ENCODE measurements around the gene CYP2R1. TPM values are rescaled to one million over a fixed set of nuclear protein-coding genes. Genes with fewer than 3 reads are reported as not detected.
"Not testable (repeated sequence)": the region's sequence is repeated elsewhere in the genome, so short reads cannot be mapped to it uniquely, and the experiment has no call there.

CYP2R1 gene
- total RNA-seq, 1 donor = 15.6 TPM

DNA sequence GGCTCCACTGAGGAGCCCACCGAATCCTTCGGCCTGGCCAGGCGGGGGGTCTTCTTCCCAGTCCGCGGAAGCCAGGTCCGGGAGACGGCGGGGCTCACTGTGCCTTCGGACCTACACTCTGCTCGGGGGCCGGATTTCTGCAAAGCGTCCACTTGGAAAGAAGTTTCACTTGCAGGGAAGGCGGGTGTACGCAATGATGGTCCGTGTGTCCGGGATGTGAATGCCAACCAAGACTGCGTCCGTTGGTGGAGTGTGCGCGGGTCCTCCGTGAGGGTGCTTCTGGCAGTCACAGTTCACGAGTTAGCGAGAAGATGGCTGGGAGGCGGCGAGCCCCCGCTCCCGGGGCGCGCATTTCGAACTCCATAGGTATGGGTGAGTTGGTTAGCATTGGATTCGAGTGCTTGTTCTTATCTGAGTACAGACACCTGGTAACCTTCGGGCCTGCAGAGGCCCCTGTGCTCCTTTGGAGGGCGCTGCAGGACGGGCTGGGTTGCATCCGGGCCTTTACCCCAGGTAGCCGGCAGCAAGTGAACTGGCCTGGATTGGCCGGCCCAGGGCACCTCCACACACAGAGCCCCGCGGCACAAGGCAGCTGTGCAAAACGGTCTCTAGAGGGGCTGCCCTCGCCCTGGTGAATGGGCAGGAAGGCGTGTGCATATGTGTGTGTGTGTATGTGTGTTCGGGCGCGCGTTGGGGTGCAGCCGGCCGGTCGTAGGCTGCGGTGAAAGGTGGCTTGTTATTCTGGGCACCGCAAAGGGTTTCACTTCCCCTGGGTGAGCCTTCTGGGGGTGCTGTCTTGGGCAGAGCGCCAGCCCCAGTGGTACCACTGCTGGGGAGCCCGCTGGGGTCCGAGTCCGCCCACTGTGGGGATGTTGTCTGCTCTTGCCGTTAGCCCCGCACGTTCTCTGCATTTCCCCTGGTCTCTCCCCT, 13.3 kb upstream of the CYP2R1 start:
- no peaks in the 10 kb centered on the region for H3K9me3 ChIP-seq (ENCODE audit: low read depth, low read length)
- H3K4me3 ChIP-seq (ENCODE audit: low read length) = peak overlapping the region; percentile 57
- H3K4me1 ChIP-seq (ENCODE audit: insufficient read depth, low read length) = peaks cover 26% of the 10 kb centered on the region
- H3K27me3 ChIP-seq (ENCODE audit: insufficient read depth, low read length) = no peaks in the 10 kb centered on the region

DNA sequence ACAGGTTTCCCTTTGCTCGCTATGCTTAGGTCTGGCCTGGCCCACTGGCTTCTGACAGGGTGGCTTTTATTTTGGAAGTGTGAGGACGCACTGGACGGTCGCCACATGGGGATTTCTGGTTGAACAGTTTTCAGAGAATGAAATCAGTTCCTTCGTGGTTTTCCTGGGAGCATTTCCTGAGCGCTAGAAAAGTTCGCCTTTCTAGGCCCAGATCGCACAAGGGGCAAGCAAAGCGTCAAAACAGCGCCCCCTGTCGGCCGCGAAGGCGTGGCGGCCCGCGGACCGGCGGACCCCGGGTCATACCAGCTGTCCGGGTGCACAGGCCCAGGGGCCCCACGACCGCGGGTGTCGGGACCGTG, 12.7 kb upstream of the CYP2R1 start:
- H3K27me3 ChIP-seq (ENCODE audit: insufficient read depth, low read length) = no peaks in the 10 kb centered on the region

DNA sequence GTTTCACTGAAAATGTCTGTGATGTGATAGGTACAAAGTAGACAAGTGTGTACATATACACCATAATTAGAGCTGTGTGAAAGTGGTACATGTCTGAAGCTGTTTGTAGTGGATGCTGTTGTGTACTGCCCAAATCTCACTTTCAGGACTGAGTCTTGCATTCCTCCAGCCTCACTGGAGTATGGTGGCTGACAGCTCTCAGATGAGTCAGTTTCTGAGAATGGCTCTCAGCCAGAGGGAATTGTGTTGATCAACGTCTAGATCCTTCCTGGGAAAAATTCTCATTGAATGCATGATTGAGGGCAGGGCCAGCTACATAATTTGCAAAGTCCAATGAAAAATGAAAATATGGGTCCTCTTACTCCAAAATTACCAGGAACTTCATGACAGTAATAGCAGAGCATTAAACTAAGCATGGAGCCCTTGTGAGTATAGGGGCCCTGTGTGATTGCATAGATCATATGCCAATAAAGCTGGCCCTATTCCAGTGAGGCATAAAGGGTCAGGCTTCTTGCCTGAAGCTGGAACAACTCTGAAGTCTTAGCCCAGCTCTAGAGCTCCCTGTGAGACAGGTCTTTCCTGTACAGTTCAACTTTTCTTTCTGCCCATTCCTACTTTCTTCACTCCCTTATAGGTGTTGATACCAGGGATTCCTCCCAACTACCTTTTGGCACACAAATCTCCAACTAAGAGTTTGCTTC, 10.8 kb upstream of the CYP2R1 start:
- no peak overlapping the region for H3K4me3 ChIP-seq (ENCODE audit: low read length)
- H3K4me1 ChIP-seq (ENCODE audit: insufficient read depth, low read length) = peaks cover 33% of the 10 kb centered on the region
- no peaks in the 10 kb centered on the region for H3K9me3 ChIP-seq (ENCODE audit: low read depth, low read length)
- H3K27me3 ChIP-seq (ENCODE audit: insufficient read depth, low read length) = no peaks in the 10 kb centered on the region

More for the DNA sequence above, 12.7 kb upstream of the CYP2R1 start:
- H3K4me3 ChIP-seq (ENCODE audit: low read length) = peak overlapping the region; percentile 57
- no peaks in the 10 kb centered on the region for H3K9me3 ChIP-seq (ENCODE audit: low read depth, low read length)
- peaks cover 26% of the 10 kb centered on the region for H3K4me1 ChIP-seq (ENCODE audit: insufficient read depth, low read length)

DNA sequence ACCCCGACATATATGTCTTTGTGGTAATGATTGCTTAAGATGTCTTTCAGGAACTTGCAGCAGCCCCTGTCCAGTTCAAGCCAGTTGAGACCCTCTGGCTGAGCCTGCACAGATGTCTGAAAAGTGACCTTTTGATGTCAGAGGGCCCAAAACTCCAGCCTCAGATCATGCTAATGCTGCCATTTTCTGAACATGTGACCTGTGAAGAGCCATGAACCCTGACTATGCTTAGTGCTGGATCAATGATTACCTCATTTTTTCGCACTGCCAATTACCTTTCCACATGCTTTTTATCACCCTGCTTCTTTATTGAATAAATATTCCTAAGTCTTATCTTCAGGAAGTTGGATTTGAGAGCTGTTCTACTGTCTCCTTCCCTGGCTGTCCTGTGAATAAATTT, 6.9 kb upstream of the CYP2R1 start:
- H3K4me1 ChIP-seq (ENCODE audit: insufficient read depth, low read length) = peaks cover 24% of the 10 kb centered on the region
- no peaks in the 10 kb centered on the region for H3K9me3 ChIP-seq (ENCODE audit: low read depth, low read length)
- H3K4me3 ChIP-seq (ENCODE audit: low read length) = no peak overlapping the region
- no peaks in the 10 kb centered on the region for H3K27me3 ChIP-seq (ENCODE audit: insufficient read depth, low read length)

DNA sequence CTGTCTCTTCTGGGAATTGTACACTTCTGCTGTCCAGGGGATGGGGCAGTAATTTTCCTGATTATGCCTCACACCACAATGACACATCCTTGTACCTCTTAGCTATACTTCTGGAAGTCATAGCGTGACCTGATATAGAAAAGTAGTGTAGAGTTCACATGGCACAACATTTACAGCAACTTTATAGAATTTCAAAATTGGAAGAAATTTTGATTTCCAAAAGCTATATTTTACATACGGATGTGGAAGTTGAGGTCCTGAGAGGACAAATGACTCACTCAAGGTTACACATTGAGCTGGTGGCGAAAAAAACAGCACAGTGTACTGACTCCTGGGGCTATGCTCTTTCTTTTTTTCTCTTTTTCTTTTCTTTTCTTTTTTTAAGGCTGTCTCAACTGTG, 6.3 kb upstream of the CYP2R1 start:
- no peaks in the 10 kb centered on the region for H3K27me3 ChIP-seq (ENCODE audit: insufficient read depth, low read length)
- no peaks in the 10 kb centered on the region for H3K9me3 ChIP-seq (ENCODE audit: low read depth, low read length)
- no peak overlapping the region for H3K4me3 ChIP-seq (ENCODE audit: low read length)
- peaks cover 24% of the 10 kb centered on the region for H3K4me1 ChIP-seq (ENCODE audit: insufficient read depth, low read length)

DNA sequence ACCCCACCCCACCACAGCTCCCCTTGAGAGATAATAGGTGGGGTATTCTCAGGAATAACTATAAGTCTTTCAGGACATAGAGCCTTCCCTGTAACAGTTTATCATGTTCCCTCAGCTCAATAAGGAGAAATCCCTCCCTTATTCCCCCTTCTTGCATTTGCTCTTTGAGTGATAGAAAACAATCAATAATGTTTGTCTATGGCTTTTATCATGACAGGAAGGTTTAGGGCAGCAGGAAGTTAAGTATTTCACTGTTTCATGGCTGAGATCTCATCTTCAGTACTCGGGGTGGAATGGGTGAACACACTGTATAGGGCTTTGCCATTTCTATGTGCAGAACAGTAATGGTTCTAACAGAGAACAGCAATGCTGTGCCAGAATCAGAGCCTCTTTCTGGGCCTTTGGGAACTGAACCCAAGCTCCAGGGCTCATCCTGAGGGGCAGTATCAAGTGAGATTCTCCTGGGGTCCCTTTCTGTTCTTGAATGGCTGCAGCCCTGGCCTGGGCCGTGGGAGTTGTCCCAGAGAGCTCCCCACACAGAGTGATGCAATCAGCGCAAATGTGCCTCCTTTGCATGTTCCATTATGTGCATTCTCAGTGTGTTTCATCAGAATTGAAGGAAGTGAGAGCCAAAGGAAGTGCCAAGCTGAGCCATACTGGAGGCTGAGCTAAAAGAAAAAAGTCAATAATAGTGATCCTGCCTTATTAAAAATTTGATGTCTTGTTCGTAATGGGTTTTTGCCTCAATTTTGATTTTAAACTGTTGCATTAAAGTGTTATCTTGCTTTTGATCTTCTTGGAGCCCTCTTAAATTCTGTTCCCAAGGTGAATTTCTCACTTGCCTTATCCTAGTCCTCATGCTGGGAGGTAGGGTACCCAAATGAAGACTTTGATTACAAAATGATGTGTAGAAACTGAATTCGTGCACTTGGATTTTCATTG, 2.9 kb upstream of the CYP2R1 start:
- Histone ChIP-seq H3K4me3 (ENCODE audit: low read length) (no peak overlapping the region), H3K9me3 (ENCODE audit: low read depth, low read length) (no peaks in the 10 kb centered on the region), H3K4me1 (ENCODE audit: insufficient read depth, low read length) (peaks cover 35% of the 10 kb centered on the region), H3K27me3 (ENCODE audit: insufficient read depth, low read length) (no peaks in the 10 kb centered on the region)

DNA sequence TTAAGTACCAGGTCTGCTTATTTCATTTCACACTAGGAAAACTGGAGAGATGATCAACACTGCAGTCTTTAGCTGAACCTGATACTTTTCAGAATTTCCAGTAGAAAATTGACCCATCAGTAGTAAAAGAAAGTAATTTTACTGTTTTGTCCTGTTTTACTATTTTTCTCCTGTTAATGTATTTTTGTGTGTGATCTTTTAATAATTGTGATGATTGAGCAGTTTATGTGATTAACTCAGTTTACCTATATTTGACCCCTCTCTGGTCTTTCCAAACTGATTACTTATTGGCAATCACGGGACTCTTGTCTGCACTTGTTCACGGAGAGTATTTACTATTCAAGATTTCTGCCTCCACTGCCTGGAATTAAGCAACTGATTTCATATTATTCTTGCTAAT, 546 bp upstream of the CYP2R1 start:
- Histone ChIP-seq H3K4me1 (ENCODE audit: insufficient read depth, low read length) (peaks cover 26% of the 10 kb centered on the region), H3K27me3 (ENCODE audit: insufficient read depth, low read length) (no peaks in the 10 kb centered on the region), H3K9me3 (ENCODE audit: low read depth, low read length) (no peaks in the 10 kb centered on the region), H3K4me3 (ENCODE audit: low read length) (peak overlapping the region; percentile 66)

DNA sequence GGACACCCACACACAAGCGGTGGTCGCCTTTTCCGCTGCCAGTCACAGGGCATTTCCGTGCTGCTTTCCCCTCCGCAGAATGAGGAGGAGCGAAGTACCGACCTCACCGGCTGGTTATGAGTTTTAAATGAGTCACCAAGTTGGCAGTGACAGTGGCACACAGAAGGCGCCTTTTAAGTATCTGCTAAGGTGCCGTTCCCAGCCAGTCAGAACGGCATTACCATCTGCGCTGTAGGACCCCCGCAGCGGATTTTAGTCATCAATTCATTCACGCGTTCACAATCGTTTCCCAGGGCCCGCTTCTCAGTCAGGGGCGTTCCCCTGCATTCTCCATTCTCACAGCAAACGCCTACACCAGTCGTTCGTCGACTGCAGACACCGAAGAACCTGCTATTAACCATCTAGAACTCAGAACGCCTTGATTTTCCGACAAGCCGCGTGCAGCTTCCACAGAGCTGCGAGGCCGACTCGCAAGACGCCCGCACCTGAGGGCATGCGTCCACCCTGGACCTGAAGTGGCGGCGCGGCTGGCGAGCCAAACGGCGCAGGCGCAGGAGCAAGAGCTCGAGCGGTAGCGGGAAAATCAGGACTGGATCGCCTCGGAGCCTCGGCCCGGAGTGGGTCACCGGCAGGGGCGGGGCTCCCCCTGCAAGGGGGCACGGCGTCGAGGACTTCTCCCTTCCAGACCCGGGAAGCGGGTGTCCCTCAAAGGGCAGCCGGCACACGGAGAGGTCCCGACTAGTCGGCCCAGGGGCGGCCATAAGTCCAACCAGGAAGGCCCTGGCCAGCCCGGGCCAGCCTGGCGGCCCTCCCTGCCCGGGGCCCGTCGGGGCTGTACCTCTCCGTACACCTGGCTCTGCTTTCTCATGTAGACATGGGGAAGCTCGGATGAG, 642 bp downstream of the CYP2R1 start:
- H3K9me3 ChIP-seq (ENCODE audit: low read depth, low read length) = no peaks in the 10 kb centered on the region
- no peaks in the 10 kb centered on the region for H3K27me3 ChIP-seq (ENCODE audit: insufficient read depth, low read length)
- H3K4me1 ChIP-seq (ENCODE audit: insufficient read depth, low read length) = peaks cover 26% of the 10 kb centered on the region
- H3K4me3 ChIP-seq (ENCODE audit: low read length) = peak overlapping the region; percentile 66

DNA sequence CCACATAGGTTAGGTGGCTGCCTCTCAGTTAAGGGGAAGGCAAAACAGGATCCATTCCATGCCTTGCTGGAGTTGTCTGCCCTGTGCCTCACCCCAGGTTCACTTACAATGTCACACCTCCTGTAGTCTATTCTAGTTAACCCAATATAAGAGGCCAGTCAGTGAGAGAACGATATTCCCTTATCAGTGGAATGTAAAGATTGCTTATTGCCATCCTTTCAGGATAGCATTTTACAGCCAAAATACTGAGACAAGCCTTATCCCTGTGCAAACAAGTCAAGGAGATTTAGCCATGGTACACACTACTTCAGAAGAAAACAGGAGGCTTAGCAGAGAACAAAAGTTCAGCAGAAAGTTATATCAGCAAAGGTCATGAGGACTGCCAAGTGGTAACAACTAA, 5.5 kb downstream of the CYP2R1 start:
- Histone ChIP-seq H3K4me1 (ENCODE audit: insufficient read depth, low read length) (peaks cover 11% of the 10 kb centered on the region), H3K9me3 (ENCODE audit: low read depth, low read length) (no peaks in the 10 kb centered on the region), H3K4me3 (ENCODE audit: low read length) (no peak overlapping the region), H3K27me3 (ENCODE audit: insufficient read depth, low read length) (no peaks in the 10 kb centered on the region)

DNA sequence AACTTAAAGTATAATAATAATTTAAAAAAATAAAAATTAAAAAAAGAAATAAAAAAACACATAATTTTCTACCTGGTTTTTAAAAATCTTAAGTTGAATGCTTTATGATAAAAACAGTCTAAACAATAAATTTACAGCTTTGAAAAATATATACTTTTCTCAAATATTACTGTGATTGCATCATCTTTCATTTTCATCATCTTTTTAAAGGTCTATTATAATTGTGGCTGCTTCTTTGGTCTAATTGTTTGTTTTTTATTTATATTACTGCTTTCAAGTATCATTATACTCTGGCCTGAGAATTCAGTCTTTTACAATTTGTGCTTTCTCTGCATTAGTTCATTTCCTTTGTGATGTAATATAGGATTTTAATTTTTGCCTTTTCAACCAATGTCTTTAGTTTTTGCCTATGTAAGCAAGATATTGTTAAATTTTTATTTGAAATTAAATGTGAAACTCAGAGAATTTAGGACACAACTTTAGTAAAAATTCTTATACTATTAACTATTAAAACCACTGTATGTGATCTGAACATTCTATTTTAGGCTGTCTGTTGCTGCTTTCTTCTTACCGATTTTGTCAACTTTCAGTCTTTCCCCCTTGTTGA, 7.3 kb downstream of the CYP2R1 start:
- no peaks in the 10 kb centered on the region for H3K4me1 ChIP-seq (ENCODE audit: insufficient read depth, low read length)
- H3K4me3 ChIP-seq (ENCODE audit: low read length) = no peak overlapping the region

DNA sequence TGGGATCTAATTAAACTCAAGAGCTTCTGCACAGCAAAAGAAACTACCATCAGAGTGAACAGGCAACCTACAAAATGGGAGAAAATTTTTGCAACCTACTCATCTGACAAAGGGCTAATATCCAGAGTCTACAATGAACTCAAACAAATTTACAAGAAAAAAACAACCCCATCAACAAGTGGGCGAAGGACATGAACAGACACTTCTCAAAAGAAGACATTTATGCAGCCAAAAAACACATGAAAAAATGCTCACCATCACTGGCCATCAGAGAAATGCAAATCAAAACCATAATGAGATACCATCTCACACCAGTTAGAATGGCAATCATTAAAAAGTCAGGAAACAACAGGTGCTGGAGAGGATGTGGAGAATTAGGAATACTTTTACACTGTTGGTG, 8.3 kb downstream of the CYP2R1 start:
- H3K27me3 ChIP-seq (ENCODE audit: insufficient read depth, low read length); H3K4me1 ChIP-seq (ENCODE audit: insufficient read depth, low read length); H3K4me3 ChIP-seq (ENCODE audit: low read length); H3K9me3 ChIP-seq (ENCODE audit: low read depth, low read length): not testable (repeated sequence)

More for the DNA sequence above, 7.3 kb downstream of the CYP2R1 start:
- H3K9me3 ChIP-seq (ENCODE audit: low read depth, low read length) = no peaks in the 10 kb centered on the region
- H3K27me3 ChIP-seq (ENCODE audit: insufficient read depth, low read length) = no peaks in the 10 kb centered on the region

DNA sequence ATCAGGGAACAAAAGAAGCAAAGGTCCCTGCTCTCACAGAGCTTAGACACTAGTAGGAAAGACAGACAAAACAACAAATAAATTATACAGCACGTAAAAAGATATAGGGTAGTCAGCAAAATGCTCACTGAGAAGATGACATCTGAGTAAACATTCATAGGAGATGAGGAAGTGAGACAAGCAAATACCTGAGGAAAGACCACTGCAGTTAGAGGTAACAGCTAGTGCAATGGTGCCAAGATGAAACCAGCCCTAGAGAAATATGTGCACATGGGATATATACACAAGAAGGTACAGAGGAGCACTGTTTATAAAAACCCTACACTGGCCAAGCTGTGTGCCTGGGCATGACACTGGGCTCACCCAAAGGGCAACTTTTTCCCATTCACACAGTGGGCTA, 9.8 kb downstream of the CYP2R1 start:
- H3K9me3 ChIP-seq (ENCODE audit: low read depth, low read length) = no peaks in the 10 kb centered on the region
- no peaks in the 10 kb centered on the region for H3K27me3 ChIP-seq (ENCODE audit: insufficient read depth, low read length)
- H3K4me1 ChIP-seq (ENCODE audit: insufficient read depth, low read length) = no peaks in the 10 kb centered on the region

DNA sequence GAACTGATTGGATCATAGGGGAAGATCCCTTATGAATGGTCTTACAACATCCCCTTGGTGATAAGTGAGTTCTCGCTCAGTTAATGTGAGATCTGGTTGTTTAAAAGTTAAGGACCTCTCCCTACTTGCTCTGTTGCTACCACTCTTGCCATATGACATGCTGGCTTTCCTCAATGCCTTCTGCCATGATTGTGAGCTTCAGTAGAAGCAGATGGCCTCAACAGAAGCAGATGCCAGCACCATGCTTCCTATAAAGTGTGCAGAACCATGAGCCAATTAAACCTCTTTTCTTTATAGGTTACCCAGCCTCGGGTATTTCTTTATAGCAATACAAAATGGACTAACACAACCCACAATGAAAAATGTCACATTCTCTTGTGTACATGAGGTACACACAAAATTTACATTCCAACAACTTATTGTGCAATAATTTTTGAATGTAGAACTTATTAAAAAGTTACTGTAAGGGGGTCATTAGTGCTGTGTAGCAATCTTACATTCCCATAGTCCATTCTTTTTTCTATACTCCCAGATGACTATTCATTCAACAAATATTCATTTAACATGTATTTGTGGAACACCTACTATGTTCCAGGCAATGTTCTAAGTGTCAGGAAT, 10.3 kb downstream of the CYP2R1 start:
- Histone ChIP-seq H3K9me3 (ENCODE audit: low read depth, low read length) (no peaks in the 10 kb centered on the region), H3K27me3 (ENCODE audit: insufficient read depth, low read length) (no peaks in the 10 kb centered on the region), H3K4me1 (ENCODE audit: insufficient read depth, low read length) (no peaks in the 10 kb centered on the region), H3K4me3 (ENCODE audit: low read length) (no peak overlapping the region)

More for the DNA sequence above, 9.8 kb downstream of the CYP2R1 start:
- no peak overlapping the region for H3K4me3 ChIP-seq (ENCODE audit: low read length)

Data from mononuclear cell (primary cell).